ENCODE results near the gene BLOC1S5.
A peak's percentile ranks its signal among the peaks of the same experiment; 100 is the strongest.

Gene BLOC1S5

GRCh38 chr6:8063761-8064637 lies at the start of gene BLOC1S5:
TSS of gene BLOC1S5 (minus strand) at chr6:8064389. CDS start at chr6:8064376, 13 bp downstream.
- peak; percentile 98 for DNase-seq

- no peak for DNase-seq
These were observed 49.0 kb upstream of the BLOC1S5 start for GRCh38 chr6:8113131-8113654.

GRCh38 chr6:8110725-8111124 lies 46.5 kb upstream of the BLOC1S5 start:
- DNase-seq = no peak

- no peak for DNase-seq
These were observed 46.0 kb upstream of the BLOC1S5 start for GRCh38 chr6:8110117-8110721.

GRCh38 chr6:8108759-8109539 lies 44.8 kb upstream of the BLOC1S5 start:
- DNase-seq = no peak

- no peak for DNase-seq
These were observed 44.0 kb upstream of the BLOC1S5 start for GRCh38 chr6:8108031-8108660.

- DNase-seq = no peak
These were observed 41.6 kb upstream of the BLOC1S5 start for GRCh38 chr6:8105791-8106190.

- DNase-seq = no peak
These were observed 39.5 kb upstream of the BLOC1S5 start for GRCh38 chr6:8103726-8104125.

GRCh38 chr6:8102122-8102958 lies 38.2 kb upstream of the BLOC1S5 start, which contains the start of gene EEF1E1:
TSS of gene EEF1E1 (minus strand) at chr6:8102548. CDS start at chr6:8102521, 27 bp downstream.
- peak; percentile 98 for DNase-seq

GRCh38 chr6:8100159-8100854 lies 36.1 kb upstream of the BLOC1S5 start:
- DNase-seq = no peak

GRCh38 chr6:8090650-8091049 lies 26.5 kb upstream of the BLOC1S5 start:
- no peak for DNase-seq

GRCh38 chr6:8088886-8089285 lies 24.7 kb upstream of the BLOC1S5 start:
- DNase-seq = no peak

GRCh38 chr6:8087870-8088754 lies 23.9 kb upstream of the BLOC1S5 start:
- no peak for DNase-seq

- DNase-seq = no peak
These were observed 22.6 kb upstream of the BLOC1S5 start for GRCh38 chr6:8086755-8087306.

- DNase-seq = no peak
These were observed 20.9 kb upstream of the BLOC1S5 start for GRCh38 chr6:8085053-8085511.

GRCh38 chr6:8084586-8084985 lies 20.4 kb upstream of the BLOC1S5 start:
- DNase-seq = no peak

GRCh38 chr6:8082954-8083858 lies 19.0 kb upstream of the BLOC1S5 start:
- DNase-seq = no peak

- no peak for DNase-seq
These were observed 18.4 kb upstream of the BLOC1S5 start for GRCh38 chr6:8082572-8082953.
